CD14-positive monocyte (primary cell): ENCODE measurements around the gene DYDC2. TPM values are rescaled to one million over a fixed set of nuclear protein-coding genes. Genes with fewer than 3 reads are reported as not detected.
"Not testable (repeated sequence)": the region's sequence is repeated elsewhere in the genome, so short reads cannot be mapped to it uniquely, and the experiment has no call there.

Experiments
- DNase-seq, 3 donors: peaks; one replicate each; pipeline ENCODE4 v3.0.0-alpha.2; 2011 to 2022
- H2AFZ ChIP-seq: 2 replicates; pipeline ENCODE4 v1.6.0; 2012; ENCODE audit warnings: mild to moderate bottlenecking, low read depth, low read length, inconsistent platforms; ENCODE audit not compliant: insufficient read depth, poor library complexity, severe bottlenecking
- H3K27ac ChIP-seq, 2 donors: 1 replicate in 1 of 2; 2 replicates in 1 of 2; pipeline ENCODE4 v1.5.1; 2012 to 2013; ENCODE audit warnings: low read length in 2 of 2, control low read depth in 1 of 2, inconsistent platforms in 1 of 2, low read depth in 1 of 2, mild to moderate bottlenecking in 1 of 2
- H3K27me3 ChIP-seq, 2 donors: one replicate each; pipeline versions ENCODE4 v1.6.0 to v1.6.1; 2011 to 2013; ENCODE audit warnings: low read length in 2 of 2; ENCODE audit not compliant: control insufficient read depth in 2 of 2, insufficient read depth in 2 of 2
- H3K36me3 ChIP-seq, 2 donors: replicated peaks in 1 of 2; 1 replicate in 1 of 2; 2 replicates in 1 of 2; pipeline versions ENCODE4 v1.5.1 to v1.6.1; 2012 to 2013; ENCODE audit warnings: low read length in 2 of 2, control low read depth in 1 of 2, inconsistent platforms in 1 of 2, mild to moderate bottlenecking in 1 of 2; ENCODE audit not compliant: insufficient read depth in 2 of 2, control insufficient read depth in 1 of 2
- H3K4me1 ChIP-seq, 2 donors: 1 replicate in 1 of 2; 2 replicates in 1 of 2; pipeline versions ENCODE4 v1.5.1 to v1.6.1; 2012 to 2013; ENCODE audit warnings: low read length in 2 of 2, control low read depth in 1 of 2, inconsistent platforms in 1 of 2, mild to moderate bottlenecking in 1 of 2, moderate library complexity in 1 of 2; ENCODE audit not compliant: insufficient read depth in 2 of 2, control insufficient read depth in 1 of 2
- H3K4me2 ChIP-seq: replicated peaks from 2 replicates; pipeline ENCODE3; 2012; ENCODE audit warnings: low read length, moderate library complexity, mild to moderate bottlenecking; ENCODE audit not compliant: poor library complexity, severe bottlenecking; ENCODE audit errors: extremely low read depth
- H3K4me3 ChIP-seq, 3 experiments: fragments of 200-600 bp in 1 of 3; sonication (generic) in 1 of 3; replicated peaks in 1 of 3; 1 replicate in 2 of 3; 2 replicates in 1 of 3; pipeline ENCODE4 v1.5.1; 2011 to 2013; ENCODE audit warnings: low read length in 3 of 3, mild to moderate bottlenecking in 3 of 3, control low read depth in 2 of 3, low read depth in 2 of 3, inconsistent platforms in 1 of 3, moderate library complexity in 1 of 3
- H3K79me2 ChIP-seq: 2 replicates; pipeline ENCODE4 v1.6.0; 2012; ENCODE audit warnings: mild to moderate bottlenecking, control low read depth, inconsistent platforms, low read length, moderate library complexity; ENCODE audit not compliant: insufficient read depth
- H3K9ac ChIP-seq: 2 replicates; pipeline ENCODE4 v1.6.0; 2017; ENCODE audit warnings: low read length, mild to moderate bottlenecking; ENCODE audit not compliant: insufficient read depth, poor library complexity, severe bottlenecking
- H3K9me3 ChIP-seq, 2 donors: replicated peaks in 1 of 2; 1 replicate in 1 of 2; 2 replicates in 1 of 2; pipeline versions ENCODE4 v1.5.1 to v1.6.1; 2012 to 2013; ENCODE audit warnings: low read length in 2 of 2, control low read depth in 1 of 2; ENCODE audit not compliant: control insufficient read depth in 1 of 2, insufficient read depth in 1 of 2
- H4K20me1 ChIP-seq: 2 replicates; pipeline ENCODE4 v1.6.0; 2012; ENCODE audit warnings: mild to moderate bottlenecking, low read length, control low read depth, moderate library complexity; ENCODE audit not compliant: insufficient read depth
- H3K27ac Mint-ChIP-seq, 7 donors: one replicate each; pipeline ENCODE4 v1.8.0; 2020; ENCODE audit warnings: mild to moderate bottlenecking in 7 of 7, mixed read lengths in 7 of 7, moderate library complexity in 6 of 7, inconsistent platforms in 2 of 7
- H3K27me3 Mint-ChIP-seq, 3 donors: one replicate each; pipeline ENCODE4 v1.8.0; 2021 to 2022; ENCODE audit warnings: low read depth in 3 of 3, mild to moderate bottlenecking in 3 of 3, mixed read lengths in 3 of 3, moderate library complexity in 3 of 3, inconsistent platforms in 1 of 3
- H3K36me3 Mint-ChIP-seq, 2 donors: one replicate each; pipeline ENCODE4 v1.8.0; 2020; ENCODE audit warnings: mixed read lengths in 2 of 2, inconsistent platforms in 1 of 2, mild to moderate bottlenecking in 1 of 2
- H3K4me1 Mint-ChIP-seq: one replicate; pipeline ENCODE4 v1.8.0; 2020; ENCODE audit warnings: mild to moderate bottlenecking, mixed read lengths
- H3K4me3 Mint-ChIP-seq, 2 donors: one replicate each; pipeline ENCODE4 v1.8.0; 2020; ENCODE audit warnings: mild to moderate bottlenecking in 2 of 2, mixed read lengths in 2 of 2, moderate library complexity in 1 of 2
- H3K9me3 Mint-ChIP-seq, 7 donors: one replicate each; pipeline ENCODE4 v1.8.0; 2020 to 2022; ENCODE audit warnings: mixed read lengths in 7 of 7, mild to moderate bottlenecking in 6 of 7, moderate library complexity in 6 of 7, inconsistent platforms in 2 of 7
- WGBS: methylation state at CpG from one replicate; pipeline ENCODE4 v1.1.5; 2013; ENCODE audit warnings: missing lambda C conversion rate; ENCODE audit not compliant: insufficient coverage; 5-methylcytosine and 5-hydroxymethylcytosine counted together
- intact Hi-C, 2 donors: fragments of 100-400 bp; cut with micrococcal nuclease; formaldehyde crosslinking; loops; one replicate each; pipeline versions ENCODE4 v1.15.0 to v1.15.1; 2023
- polyA plus RNA-seq, 3 donors: library from polyadenylated mRNA; depleted of rRNA in 1 of 3; unstranded in 2 of 3; stranded (reverse) in 1 of 3; fragments of 300-500 nt in 2 of 3; fragments of >200 nt in 1 of 3; fragmentation: Illumina TruSeq in 2 of 3; gene quantifications; 1 replicate in 2 of 3; 2 replicates in 1 of 3; pipeline ENCODE4 v1.2.3, GENCODE V29; 2012 to 2021
- TF ChIP-seq, protein P1 (sequence below): fragments of 200-600 bp; IDR thresholded peaks from one replicate; pipeline ENCODE4 v1.8.0; 2022; ENCODE audit warnings: antibody characterized with exemption, mild to moderate bottlenecking

Gene DYDC2
- polyA plus RNA-seq, 3 donors: not detected

DNA sequence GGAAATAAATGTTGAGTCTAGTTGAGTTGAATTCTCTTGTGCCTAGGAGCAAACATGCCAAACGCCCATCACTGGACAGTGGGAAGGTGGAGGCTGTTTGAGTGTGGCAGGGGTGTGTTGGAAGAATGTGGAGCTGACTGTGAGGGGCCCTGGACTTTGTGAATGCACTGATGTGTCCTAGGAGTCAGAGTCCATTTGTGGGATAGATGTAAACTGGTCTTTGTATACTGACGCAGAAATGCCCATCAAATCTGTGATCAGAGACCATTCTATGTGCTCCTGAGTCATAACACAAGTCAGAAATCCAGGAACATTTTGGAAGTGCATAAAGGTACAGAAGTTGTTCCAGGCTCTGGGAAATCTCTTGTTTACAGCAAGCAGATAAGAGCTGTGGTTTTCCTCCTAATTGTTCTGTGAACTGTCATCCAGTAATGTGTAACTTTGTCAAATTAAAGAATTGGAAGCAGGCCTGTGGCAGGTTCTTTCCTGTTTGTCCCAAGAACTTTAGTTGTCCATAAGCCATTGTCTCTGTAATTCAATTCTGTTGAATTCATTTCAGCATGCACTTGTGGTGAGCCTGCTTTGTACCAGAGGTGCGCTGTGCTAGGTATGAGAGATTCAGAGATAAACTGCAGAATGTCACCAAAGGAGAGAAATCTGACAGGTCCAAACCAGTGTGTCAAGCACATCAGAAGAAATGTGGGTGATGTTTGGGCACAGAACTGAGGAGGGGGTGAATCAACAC, 59.3 kb downstream of the DYDC2 start:
- no peak overlapping the region for H2AFZ ChIP-seq
- no peaks in the 10 kb centered on the region for H3K79me2 ChIP-seq
- Mint-ChIP-seq H3K27ac (no peak overlapping the region), H3K9me3 (no peaks in the 10 kb centered on the region), H3K4me3 (no peak overlapping the region), H3K27me3 (peaks cover 1 to 8% (median 4%) of the 10 kb centered on the region in 3 donors), H3K36me3 (no peaks in the 10 kb centered on the region), H3K4me1 (peaks cover 22% of the 10 kb centered on the region)
- no peak overlapping the region for H3K9ac ChIP-seq
- H3K27ac ChIP-seq: no peak overlapping the region
- H3K4me2 ChIP-seq: no peak overlapping the region
- H3K27me3 ChIP-seq: no peaks in the 10 kb centered on the region
- no peak for DNase-seq
- TF ChIP-seq, protein P1, sequence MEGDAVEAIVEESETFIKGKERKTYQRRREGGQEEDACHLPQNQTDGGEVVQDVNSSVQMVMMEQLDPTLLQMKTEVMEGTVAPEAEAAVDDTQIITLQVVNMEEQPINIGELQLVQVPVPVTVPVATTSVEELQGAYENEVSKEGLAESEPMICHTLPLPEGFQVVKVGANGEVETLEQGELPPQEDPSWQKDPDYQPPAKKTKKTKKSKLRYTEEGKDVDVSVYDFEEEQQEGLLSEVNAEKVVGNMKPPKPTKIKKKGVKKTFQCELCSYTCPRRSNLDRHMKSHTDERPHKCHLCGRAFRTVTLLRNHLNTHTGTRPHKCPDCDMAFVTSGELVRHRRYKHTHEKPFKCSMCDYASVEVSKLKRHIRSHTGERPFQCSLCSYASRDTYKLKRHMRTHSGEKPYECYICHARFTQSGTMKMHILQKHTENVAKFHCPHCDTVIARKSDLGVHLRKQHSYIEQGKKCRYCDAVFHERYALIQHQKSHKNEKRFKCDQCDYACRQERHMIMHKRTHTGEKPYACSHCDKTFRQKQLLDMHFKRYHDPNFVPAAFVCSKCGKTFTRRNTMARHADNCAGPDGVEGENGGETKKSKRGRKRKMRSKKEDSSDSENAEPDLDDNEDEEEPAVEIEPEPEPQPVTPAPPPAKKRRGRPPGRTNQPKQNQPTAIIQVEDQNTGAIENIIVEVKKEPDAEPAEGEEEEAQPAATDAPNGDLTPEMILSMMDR: no peak
- no peaks in the 10 kb centered on the region for H3K9me3 ChIP-seq
- intact Hi-C loops: no loop called here
- 94% methylated on average over 3 of the region's 3 CpGs for WGBS
- no peaks in the 10 kb centered on the region for H3K36me3 ChIP-seq
- H4K20me1 ChIP-seq: no peaks in the 10 kb centered on the region
- H3K4me3 ChIP-seq: no peak overlapping the region
- peaks cover 5 to 13% of the 10 kb centered on the region in 2 donors for H3K4me1 ChIP-seq

DNA sequence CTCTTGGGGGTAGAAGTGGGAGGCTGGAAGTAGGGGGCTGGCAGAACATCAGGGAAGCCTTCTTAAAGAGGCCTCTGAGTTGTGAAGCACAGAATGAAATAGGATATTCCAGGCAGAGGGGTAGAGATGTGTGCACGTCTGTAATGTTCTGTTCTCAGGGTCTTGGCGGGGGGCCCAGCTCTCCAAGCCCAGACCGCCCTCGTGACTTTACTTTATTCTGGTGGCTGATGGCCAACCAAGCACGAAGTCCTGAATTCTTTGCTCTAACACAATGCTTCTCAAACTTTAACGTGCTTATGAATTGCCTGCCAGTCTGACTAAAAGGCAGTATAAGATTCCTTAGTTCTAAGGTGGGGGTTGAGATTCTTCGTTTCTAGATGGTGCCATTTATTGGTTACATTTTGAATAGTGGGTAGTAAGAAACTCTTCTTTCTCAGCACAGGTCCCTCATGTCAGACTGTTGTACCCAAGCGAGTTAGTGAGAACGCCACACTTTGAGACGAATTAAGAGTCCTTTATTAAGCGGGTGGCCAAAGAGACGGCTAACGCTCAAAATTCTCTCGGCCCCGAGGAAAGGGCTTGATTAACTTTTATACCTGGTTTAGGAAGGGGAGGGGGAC, 60.0 kb downstream of the DYDC2 start:
- H4K20me1 ChIP-seq: no peaks in the 10 kb centered on the region
- no peak overlapping the region for H3K27ac ChIP-seq
- Mint-ChIP-seq H3K9me3 (no peaks in the 10 kb centered on the region), H3K4me3 (no peak overlapping the region), H3K36me3 (no peaks in the 10 kb centered on the region), H3K4me1 (peaks cover 27% of the 10 kb centered on the region), H3K27me3 (peaks cover 1 to 8% (median 4%) of the 10 kb centered on the region in 3 donors), H3K27ac (no peak overlapping the region)
- H3K36me3 ChIP-seq: no peaks in the 10 kb centered on the region
- DNase-seq: no peak
- intact Hi-C loops: no loop called here
- no peak overlapping the region for H3K9ac ChIP-seq
- peaks cover 9 to 17% of the 10 kb centered on the region in 2 donors for H3K4me1 ChIP-seq
- no peaks in the 10 kb centered on the region for H3K79me2 ChIP-seq
- no peaks in the 10 kb centered on the region for H3K9me3 ChIP-seq
- H3K27me3 ChIP-seq: no peaks in the 10 kb centered on the region
- TF ChIP-seq, protein P1: no peak
- H3K4me3 ChIP-seq: no peak overlapping the region
- H2AFZ ChIP-seq: no peak overlapping the region
- no peak overlapping the region for H3K4me2 ChIP-seq
- 73% methylated on average over 4 of the region's 15 CpGs for WGBS

DNA sequence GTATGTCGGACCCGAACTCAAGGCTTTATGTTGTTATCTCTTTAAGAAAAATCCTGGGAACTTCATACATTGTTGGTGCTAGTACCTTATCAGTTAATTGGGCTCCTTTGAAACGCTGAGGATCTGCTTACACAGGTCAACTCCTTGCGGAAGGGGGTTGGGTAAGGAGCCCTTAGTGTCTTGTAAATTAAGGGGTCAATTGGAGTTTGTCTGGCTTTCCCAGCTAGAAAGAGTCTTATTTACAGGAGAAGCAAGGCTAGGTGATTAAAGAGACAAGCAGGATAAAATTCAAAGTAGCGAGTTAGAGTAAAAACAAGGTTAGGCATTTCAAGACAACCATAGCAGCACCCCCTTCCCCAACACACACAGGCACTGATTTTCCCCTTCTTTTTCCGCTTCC, 60.7 kb downstream of the DYDC2 start:
- H3K79me2 ChIP-seq, H3K36me3 ChIP-seq, H4K20me1 ChIP-seq, H3K4me3 ChIP-seq, H3K36me3 Mint-ChIP-seq, DNase-seq, H3K27ac ChIP-seq, H3K9me3 ChIP-seq, H3K27me3 ChIP-seq, H3K9me3 Mint-ChIP-seq, intact Hi-C loops, H3K27ac Mint-ChIP-seq, H3K27me3 Mint-ChIP-seq, H3K4me3 Mint-ChIP-seq, H2AFZ ChIP-seq, H3K9ac ChIP-seq, H3K4me2 ChIP-seq: not testable (repeated sequence)
- H3K4me1 Mint-ChIP-seq: peaks cover 34% of the 10 kb centered on the region
- WGBS: no CpG with 5 or more reads among the region's 6 CpGs
- peaks cover 16 to 23% of the 10 kb centered on the region in 2 donors for H3K4me1 ChIP-seq
